HG02943 (cell line): ENCODE measurements around the gene ZC3H12A.

Source experiments
- ATAC-seq: cut with Tn5 transposase; IDR thresholded peaks from one replicate; pipeline ENCODE4 v1.9.1; 2021; ENCODE audit warnings: mild to moderate bottlenecking, low read depth, moderate library complexity; ENCODE audit not compliant: unreplicated experiment

ZC3H12A gene

GRCh38 chr1:37477946-37478345 lies 3.6 kb downstream of the ZC3H12A start:
- ATAC-seq = no peak

- ATAC-seq = no peak
Measured at GRCh38 chr1:37478451-37478881, 4.1 kb downstream of the ZC3H12A start.

- ATAC-seq = no peak
Measured at GRCh38 chr1:37478890-37479254, 4.5 kb downstream of the ZC3H12A start.

GRCh38 chr1:37479255-37480124 lies 5.1 kb downstream of the ZC3H12A start:
- ATAC-seq = no peak

- ATAC-seq = no peak
Measured at GRCh38 chr1:37480125-37480466, 5.7 kb downstream of the ZC3H12A start.

GRCh38 chr1:37480581-37481288 lies 6.4 kb downstream of the ZC3H12A start:
- no peak for ATAC-seq

GRCh38 chr1:37481289-37482003 lies 7.1 kb downstream of the ZC3H12A start:
- no peak for ATAC-seq

GRCh38 chr1:37482004-37482785 lies 7.8 kb downstream of the ZC3H12A start:
- ATAC-seq = no peak

GRCh38 chr1:37482796-37483744 lies 8.7 kb downstream of the ZC3H12A start:
- ATAC-seq = no peak

- no peak for ATAC-seq
Measured at GRCh38 chr1:37483785-37484184, 9.4 kb downstream of the ZC3H12A start.

GRCh38 chr1:37484325-37485051 lies 10.1 kb downstream of the ZC3H12A start:
- ATAC-seq = no peak

GRCh38 chr1:37485902-37486679 lies 11.7 kb downstream of the ZC3H12A start:
- no peak for ATAC-seq

GRCh38 chr1:37486680-37487618 lies 12.6 kb downstream of the ZC3H12A start:
- ATAC-seq = no peak

GRCh38 chr1:37487619-37487984 lies 13.2 kb downstream of the ZC3H12A start:
- no peak for ATAC-seq

- no peak for ATAC-seq
Measured at GRCh38 chr1:37493336-37494098, 19.1 kb downstream of the ZC3H12A start.

- ATAC-seq = no peak
Measured at GRCh38 chr1:37495875-37496274, 21.5 kb downstream of the ZC3H12A start.
